GM23338 (cell line): ENCODE results near the gene CSH2. TPM values are rescaled to one million over a fixed set of nuclear protein-coding genes. Genes with fewer than 3 reads are reported as not detected.
"Not testable (repeated sequence)": the region's sequence is repeated elsewhere in the genome, so short reads cannot be mapped to it uniquely, and the experiment has no call there.

ENCODE experiments used
- ATAC-seq: fragments of 200-7000 bp; cut with Tn5 transposase; 3 replicates; pipeline ENCODE4 v1.9.1; 2020
- DNase-seq: peaks from one replicate; pipeline ENCODE4 v3.0.0-alpha.2; 2015; ENCODE audit warnings: low spot score
- H2AFZ ChIP-seq: fragments of 200-600 bp; sonication (generic); 2 replicates; pipeline ENCODE4 v1.8.0; 2016; ENCODE audit warnings: antibody characterized with exemption, mild to moderate bottlenecking, moderate library complexity
- H3F3A ChIP-seq: fragments of 200-600 bp; sonication (generic); replicated peaks from 2 replicates; pipeline ENCODE4 v1.8.0; 2017; ENCODE audit warnings: antibody characterized with exemption, mixed run types, low read depth
- H3K27ac ChIP-seq: fragments of 200-600 bp; sonication (generic); 2 replicates; pipeline ENCODE4 v1.6.1; 2016; ENCODE audit warnings: low read depth
- H3K27me3 ChIP-seq: fragments of 200-600 bp; sonication (generic); 2 replicates; pipeline ENCODE4 v1.8.0; 2016; ENCODE audit warnings: mild to moderate bottlenecking, mixed run types, moderate library complexity; ENCODE audit not compliant: insufficient read depth
- H3K36me3 ChIP-seq: fragments of 200-600 bp; sonication (generic); 2 replicates; pipeline ENCODE4 v1.8.0; 2016; ENCODE audit warnings: mild to moderate bottlenecking; ENCODE audit not compliant: insufficient read depth
- H3K4me1 ChIP-seq: fragments of 200-600 bp; sonication (generic); 2 replicates; pipeline ENCODE4 v1.8.0; 2016; ENCODE audit warnings: mild to moderate bottlenecking, moderate library complexity; ENCODE audit not compliant: insufficient read depth
- H3K4me2 ChIP-seq: fragments of 200-600 bp; sonication (generic); 2 replicates; pipeline ENCODE4 v1.7.1; 2017; ENCODE audit warnings: mixed run types
- H3K4me3 ChIP-seq: fragments of 200-600 bp; sonication (generic); 2 replicates; pipeline ENCODE4 v1.6.1; 2016; ENCODE audit warnings: mixed run types
- H3K79me2 ChIP-seq: fragments of 200-600 bp; sonication (generic); replicated peaks from 2 replicates; pipeline ENCODE4 v1.8.0; 2017; ENCODE audit warnings: mild to moderate bottlenecking; ENCODE audit not compliant: insufficient read depth
- H3K9me2 ChIP-seq: fragments of 200-600 bp; sonication (generic); 2 replicates; pipeline ENCODE4 v1.8.0; 2017; ENCODE audit not compliant: insufficient read depth
- H4K20me1 ChIP-seq: fragments of 200-600 bp; sonication (generic); replicated peaks from 2 replicates; pipeline ENCODE4 v1.8.0; 2017; ENCODE audit warnings: mild to moderate bottlenecking; ENCODE audit not compliant: insufficient read depth
- H3K27ac Mint-ChIP-seq: 2 replicates; pipeline ENCODE4 v1.8.0; 2020; ENCODE audit warnings: inconsistent platforms, mild to moderate bottlenecking, moderate library complexity, mixed read lengths
- H3K27me3 Mint-ChIP-seq: 3 replicates; pipeline ENCODE4 v1.8.0; 2022; ENCODE audit warnings: low read depth, mild to moderate bottlenecking, moderate library complexity, mixed read lengths, inconsistent platforms; ENCODE audit not compliant: insufficient read depth, poor library complexity
- H3K36me3 Mint-ChIP-seq: 3 replicates; pipeline ENCODE4 v1.8.0; 2021; ENCODE audit warnings: low read depth, mild to moderate bottlenecking, inconsistent platforms, moderate library complexity, mixed read lengths
- H3K4me1 Mint-ChIP-seq: 3 replicates; pipeline ENCODE4 v1.8.0; 2020; ENCODE audit warnings: mild to moderate bottlenecking, inconsistent platforms, mixed read lengths
- H3K4me3 Mint-ChIP-seq: 3 replicates; pipeline ENCODE4 v1.8.0; 2021; ENCODE audit warnings: moderate library complexity, mild to moderate bottlenecking, inconsistent platforms, mixed read lengths
- H3K9me3 Mint-ChIP-seq: 3 replicates; pipeline ENCODE4 v1.8.0; 2020; ENCODE audit warnings: moderate library complexity, mild to moderate bottlenecking, inconsistent platforms, mixed read lengths
- CREB1 ChIP-seq: fragments of 250-450 bp; sonication (Bioruptor Pico); IDR thresholded peaks from 2 replicates; pipeline ENCODE4 v1.5.0; 2020; ENCODE audit warnings: low read depth, mild to moderate bottlenecking, moderate library complexity
- EZH2 ChIP-seq: fragments of 200-600 bp; sonication (generic); IDR thresholded peaks from one replicate; pipeline ENCODE4 v1.8.0; 2017; ENCODE audit warnings: antibody characterized with exemption, mild to moderate bottlenecking, low read depth; ENCODE audit not compliant: unreplicated experiment
- JUNB ChIP-seq: IDR thresholded peaks from one replicate; pipeline ENCODE4 v1.6.1; 2016; ENCODE audit warnings: antibody characterized with exemption; ENCODE audit not compliant: unreplicated experiment
- POLR2AphosphoS5 ChIP-seq: IDR thresholded peaks from 2 replicates; pipeline ENCODE4 v1.6.1; 2016; ENCODE audit warnings: antibody characterized with exemption, low read depth
- STAT1 ChIP-seq: IDR thresholded peaks from one replicate; pipeline ENCODE4 v1.6.1; 2016; ENCODE audit warnings: antibody characterized with exemption; ENCODE audit not compliant: unreplicated experiment
- ZNF114 ChIP-seq: fragments of 250-450 bp; sonication (Bioruptor Pico); IDR thresholded peaks from 2 replicates; pipeline ENCODE4 v1.5.0; 2020; ENCODE audit warnings: mild to moderate bottlenecking, moderate library complexity
- ZNF331 ChIP-seq: fragments of 250-450 bp; sonication (Bioruptor Pico); IDR thresholded peaks from 2 replicates; pipeline ENCODE4 v1.5.0; 2020; ENCODE audit warnings: low read depth, mild to moderate bottlenecking, moderate library complexity
- polyA plus RNA-seq: library from polyadenylated mRNA; unstranded; fragments of >200 nt; fragmentation: Nextera tagmentation; extraction: Ambion mirVana; gene quantifications from 2 replicates; pipeline ENCODE4 v1.2.1, GENCODE V29; 2016
- total RNA-seq: library from RNA; depleted of rRNA; stranded (reverse); fragments of >200 nt; shearing (Covaris generic); gene quantifications from 2 replicates; pipeline ENCODE4 v1.2.3, GENCODE V29; 2014
- TF ChIP-seq, protein P1 (sequence below), 2 experiments: fragments of 200-600 bp in 1 of 2; sonication (generic) in 1 of 2; conservative IDR thresholded peaks; 2 replicates each; pipeline versions ENCODE4 v1.5.1 to v1.6.1; 2016 to 2017; ENCODE audit warnings: antibody characterized with exemption in 2 of 2, low read depth in 2 of 2, mild to moderate bottlenecking in 2 of 2, moderate library complexity in 1 of 2
- TF ChIP-seq, protein P2 (sequence below): IDR thresholded peaks from 2 replicates; pipeline ENCODE4 v1.6.1; 2016; ENCODE audit warnings: antibody characterized with exemption
- TF ChIP-seq, protein P3 (sequence below): fragments of 250-450 bp; sonication (Bioruptor Pico); IDR thresholded peaks from 2 replicates; pipeline ENCODE4 v1.5.0; 2020; ENCODE audit warnings: mild to moderate bottlenecking, moderate library complexity

Gene CSH2
- total and polyA plus RNA-seq, 2 experiments from 2014 or later: 0.37 TPM; not detected in 1

DNA sequence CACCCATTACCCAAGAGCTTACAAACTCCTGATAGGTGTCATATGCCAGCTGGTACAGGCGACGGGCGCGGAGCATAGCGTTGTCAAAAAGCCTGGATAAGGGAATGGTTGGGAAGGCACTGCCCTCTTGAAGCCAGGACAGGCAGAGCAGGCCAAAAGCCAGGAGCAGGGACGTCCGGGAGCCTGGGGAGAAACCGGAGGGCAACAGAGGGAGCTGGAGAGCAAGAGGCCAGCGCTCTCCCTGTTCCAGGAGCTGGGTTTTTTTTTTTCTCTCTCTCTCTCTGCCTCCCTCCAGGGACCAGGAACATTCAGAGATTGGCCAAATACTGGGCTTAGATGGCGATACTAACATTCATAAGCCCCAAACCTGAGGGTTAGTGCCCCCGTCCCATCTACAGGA lies 7.9 kb upstream of the CSH2 start:
- H3K4me1 Mint-ChIP-seq: peaks cover 16% of the 10 kb centered on the region
- H3K4me2 ChIP-seq: peak overlapping the region; percentile 49
- H3K27ac Mint-ChIP-seq, H3K36me3 Mint-ChIP-seq, H3K27me3 Mint-ChIP-seq, H3F3A ChIP-seq, H4K20me1 ChIP-seq, H3K79me2 ChIP-seq, H3K9me3 Mint-ChIP-seq, H3K27ac ChIP-seq, H3K36me3 ChIP-seq, H3K27me3 ChIP-seq, H3K9me2 ChIP-seq: not testable (repeated sequence)
- peak overlapping the region; percentile 30; the same call in 1 of the 3 replicates for H3K4me3 Mint-ChIP-seq
- peaks cover 14% of the 10 kb centered on the region; the same call in 1 of the 2 replicates for H3K4me1 ChIP-seq
- peak overlapping the region; percentile 24; the same call in 1 of the 2 replicates for H3K4me3 ChIP-seq
- peak; percentile 86 for ATAC-seq
- TF ChIP-seq, protein P1, sequence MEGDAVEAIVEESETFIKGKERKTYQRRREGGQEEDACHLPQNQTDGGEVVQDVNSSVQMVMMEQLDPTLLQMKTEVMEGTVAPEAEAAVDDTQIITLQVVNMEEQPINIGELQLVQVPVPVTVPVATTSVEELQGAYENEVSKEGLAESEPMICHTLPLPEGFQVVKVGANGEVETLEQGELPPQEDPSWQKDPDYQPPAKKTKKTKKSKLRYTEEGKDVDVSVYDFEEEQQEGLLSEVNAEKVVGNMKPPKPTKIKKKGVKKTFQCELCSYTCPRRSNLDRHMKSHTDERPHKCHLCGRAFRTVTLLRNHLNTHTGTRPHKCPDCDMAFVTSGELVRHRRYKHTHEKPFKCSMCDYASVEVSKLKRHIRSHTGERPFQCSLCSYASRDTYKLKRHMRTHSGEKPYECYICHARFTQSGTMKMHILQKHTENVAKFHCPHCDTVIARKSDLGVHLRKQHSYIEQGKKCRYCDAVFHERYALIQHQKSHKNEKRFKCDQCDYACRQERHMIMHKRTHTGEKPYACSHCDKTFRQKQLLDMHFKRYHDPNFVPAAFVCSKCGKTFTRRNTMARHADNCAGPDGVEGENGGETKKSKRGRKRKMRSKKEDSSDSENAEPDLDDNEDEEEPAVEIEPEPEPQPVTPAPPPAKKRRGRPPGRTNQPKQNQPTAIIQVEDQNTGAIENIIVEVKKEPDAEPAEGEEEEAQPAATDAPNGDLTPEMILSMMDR (conservative IDR thresholded peaks at IDR 0.05; ENCODE audit: low read depth in 2 of 2): peak; percentile 42 to 56
- 0 out of 2 replicates have a peak, but pooled peaks have one; percentile 22 for TF ChIP-seq CREB1
- peak overlapping the region; percentile 95 for H2AFZ ChIP-seq
- peak; percentile 81 for DNase-seq

DNA sequence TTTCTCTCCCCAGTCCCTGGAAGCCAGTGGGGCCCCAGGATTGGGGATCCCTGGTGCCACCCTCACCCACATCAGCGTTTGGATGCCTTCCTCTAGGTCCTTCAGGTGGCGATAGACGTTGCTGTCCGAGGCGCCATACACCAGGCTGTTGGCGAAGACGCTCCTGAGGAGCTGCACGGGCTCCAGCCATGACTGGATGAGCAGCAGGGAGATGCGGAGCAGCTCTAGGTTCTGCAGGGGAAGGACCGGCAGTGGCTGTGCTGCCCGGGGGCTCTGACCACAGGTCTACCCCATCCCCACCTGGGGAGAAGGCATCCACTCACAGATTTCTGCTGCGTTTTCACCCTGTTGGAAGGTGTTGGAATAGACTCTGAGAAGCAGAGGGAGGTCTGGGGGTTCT lies 7.2 kb upstream of the CSH2 start:
- H3K4me1 ChIP-seq: peaks cover 14% of the 10 kb centered on the region; the same call in 1 of the 2 replicates
- peak overlapping the region; percentile 95 for H2AFZ ChIP-seq
- TF ChIP-seq, protein P2, sequence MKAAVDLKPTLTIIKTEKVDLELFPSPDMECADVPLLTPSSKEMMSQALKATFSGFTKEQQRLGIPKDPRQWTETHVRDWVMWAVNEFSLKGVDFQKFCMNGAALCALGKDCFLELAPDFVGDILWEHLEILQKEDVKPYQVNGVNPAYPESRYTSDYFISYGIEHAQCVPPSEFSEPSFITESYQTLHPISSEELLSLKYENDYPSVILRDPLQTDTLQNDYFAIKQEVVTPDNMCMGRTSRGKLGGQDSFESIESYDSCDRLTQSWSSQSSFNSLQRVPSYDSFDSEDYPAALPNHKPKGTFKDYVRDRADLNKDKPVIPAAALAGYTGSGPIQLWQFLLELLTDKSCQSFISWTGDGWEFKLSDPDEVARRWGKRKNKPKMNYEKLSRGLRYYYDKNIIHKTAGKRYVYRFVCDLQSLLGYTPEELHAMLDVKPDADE: no peak
- TF ChIP-seq POLR2AphosphoS5 (no peak), ZNF331 (CRISPR knock-in tag) (no peak), ZNF114 (no peak), EZH2 (no peak), STAT1 (no peak), CREB1 (no peak), JUNB (no peak)
- TF ChIP-seq, protein P3, sequence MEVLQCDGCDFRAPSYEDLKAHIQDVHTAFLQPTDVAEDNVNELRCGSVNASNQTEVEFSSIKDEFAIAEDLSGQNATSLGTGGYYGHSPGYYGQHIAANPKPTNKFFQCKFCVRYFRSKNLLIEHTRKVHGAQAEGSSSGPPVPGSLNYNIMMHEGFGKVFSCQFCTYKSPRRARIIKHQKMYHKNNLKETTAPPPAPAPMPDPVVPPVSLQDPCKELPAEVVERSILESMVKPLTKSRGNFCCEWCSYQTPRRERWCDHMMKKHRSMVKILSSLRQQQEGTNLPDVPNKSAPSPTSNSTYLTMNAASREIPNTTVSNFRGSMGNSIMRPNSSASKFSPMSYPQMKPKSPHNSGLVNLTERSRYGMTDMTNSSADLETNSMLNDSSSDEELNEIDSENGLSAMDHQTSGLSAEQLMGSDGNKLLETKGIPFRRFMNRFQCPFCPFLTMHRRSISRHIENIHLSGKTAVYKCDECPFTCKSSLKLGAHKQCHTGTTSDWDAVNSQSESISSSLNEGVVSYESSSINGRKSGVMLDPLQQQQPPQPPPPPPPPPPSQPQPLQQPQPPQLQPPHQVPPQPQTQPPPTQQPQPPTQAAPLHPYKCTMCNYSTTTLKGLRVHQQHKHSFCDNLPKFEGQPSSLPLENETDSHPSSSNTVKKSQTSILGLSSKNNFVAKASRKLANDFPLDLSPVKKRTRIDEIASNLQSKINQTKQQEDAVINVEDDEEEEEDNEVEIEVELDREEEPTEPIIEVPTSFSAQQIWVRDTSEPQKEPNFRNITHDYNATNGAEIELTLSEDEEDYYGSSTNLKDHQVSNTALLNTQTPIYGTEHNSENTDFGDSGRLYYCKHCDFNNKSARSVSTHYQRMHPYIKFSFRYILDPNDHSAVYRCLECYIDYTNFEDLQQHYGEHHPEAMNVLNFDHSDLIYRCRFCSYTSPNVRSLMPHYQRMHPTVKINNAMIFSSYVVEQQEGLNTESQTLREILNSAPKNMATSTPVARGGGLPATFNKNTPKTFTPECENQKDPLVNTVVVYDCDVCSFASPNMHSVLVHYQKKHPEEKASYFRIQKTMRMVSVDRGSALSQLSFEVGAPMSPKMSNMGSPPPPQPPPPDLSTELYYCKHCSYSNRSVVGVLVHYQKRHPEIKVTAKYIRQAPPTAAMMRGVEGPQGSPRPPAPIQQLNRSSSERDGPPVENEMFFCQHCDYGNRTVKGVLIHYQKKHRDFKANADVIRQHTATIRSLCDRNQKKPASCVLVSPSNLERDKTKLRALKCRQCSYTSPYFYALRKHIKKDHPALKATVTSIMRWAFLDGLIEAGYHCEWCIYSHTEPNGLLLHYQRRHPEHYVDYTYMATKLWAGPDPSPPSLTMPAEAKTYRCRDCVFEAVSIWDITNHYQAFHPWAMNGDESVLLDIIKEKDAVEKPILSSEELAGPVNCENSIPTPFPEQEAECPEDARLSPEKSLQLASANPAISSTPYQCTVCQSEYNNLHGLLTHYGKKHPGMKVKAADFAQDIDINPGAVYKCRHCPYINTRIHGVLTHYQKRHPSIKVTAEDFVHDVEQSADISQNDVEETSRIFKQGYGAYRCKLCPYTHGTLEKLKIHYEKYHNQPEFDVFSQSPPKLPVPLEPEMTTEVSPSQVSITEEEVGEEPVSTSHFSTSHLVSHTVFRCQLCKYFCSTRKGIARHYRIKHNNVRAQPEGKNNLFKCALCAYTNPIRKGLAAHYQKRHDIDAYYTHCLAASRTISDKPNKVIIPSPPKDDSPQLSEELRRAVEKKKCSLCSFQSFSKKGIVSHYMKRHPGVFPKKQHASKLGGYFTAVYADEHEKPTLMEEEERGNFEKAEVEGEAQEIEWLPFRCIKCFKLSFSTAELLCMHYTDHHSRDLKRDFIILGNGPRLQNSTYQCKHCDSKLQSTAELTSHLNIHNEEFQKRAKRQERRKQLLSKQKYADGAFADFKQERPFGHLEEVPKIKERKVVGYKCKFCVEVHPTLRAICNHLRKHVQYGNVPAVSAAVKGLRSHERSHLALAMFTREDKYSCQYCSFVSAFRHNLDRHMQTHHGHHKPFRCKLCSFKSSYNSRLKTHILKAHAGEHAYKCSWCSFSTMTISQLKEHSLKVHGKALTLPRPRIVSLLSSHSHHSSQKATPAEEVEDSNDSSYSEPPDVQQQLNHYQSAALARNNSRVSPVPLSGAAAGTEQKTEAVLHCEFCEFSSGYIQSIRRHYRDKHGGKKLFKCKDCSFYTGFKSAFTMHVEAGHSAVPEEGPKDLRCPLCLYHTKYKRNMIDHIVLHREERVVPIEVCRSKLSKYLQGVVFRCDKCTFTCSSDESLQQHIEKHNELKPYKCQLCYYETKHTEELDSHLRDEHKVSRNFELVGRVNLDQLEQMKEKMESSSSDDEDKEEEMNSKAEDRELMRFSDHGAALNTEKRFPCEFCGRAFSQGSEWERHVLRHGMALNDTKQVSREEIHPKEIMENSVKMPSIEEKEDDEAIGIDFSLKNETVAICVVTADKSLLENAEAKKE (CRISPR knock-in tag): no peak
- TF ChIP-seq, protein P1 (conservative IDR thresholded peaks at IDR 0.05; ENCODE audit: low read depth in 2 of 2): no peak

More for the DNA sequence above, 7.2 kb upstream of the CSH2 start:
- Histone ChIP-seq H3K27me3 (no peaks in the 10 kb centered on the region), H4K20me1 (no peaks in the 10 kb centered on the region), H3K27ac (no peak overlapping the region), H3K9me2 (no peaks in the 10 kb centered on the region), H3F3A (no peaks in the 10 kb centered on the region), H3K4me3 (peak overlapping the region; percentile 24; the same call in 1 of the 2 replicates), H3K79me2 (no peaks in the 10 kb centered on the region), H3K4me2 (peak overlapping the region; percentile 49; the same call in 1 of the 2 replicates), H3K36me3 (no peaks in the 10 kb centered on the region)
- Mint-ChIP-seq H3K27ac (no peak overlapping the region), H3K27me3 (peaks cover 3% of the 10 kb centered on the region), H3K4me3 (peak overlapping the region; percentile 30; the same call in 1 of the 3 replicates), H3K36me3 (no peaks in the 10 kb centered on the region), H3K4me1 (peaks cover 16% of the 10 kb centered on the region), H3K9me3 (no peaks in the 10 kb centered on the region; the same call in 2 of the 3 replicates)
- ATAC-seq (no peak), DNase-seq (no peak)
